ENCODE measurements around the gene CLEC18C.

DNA sequence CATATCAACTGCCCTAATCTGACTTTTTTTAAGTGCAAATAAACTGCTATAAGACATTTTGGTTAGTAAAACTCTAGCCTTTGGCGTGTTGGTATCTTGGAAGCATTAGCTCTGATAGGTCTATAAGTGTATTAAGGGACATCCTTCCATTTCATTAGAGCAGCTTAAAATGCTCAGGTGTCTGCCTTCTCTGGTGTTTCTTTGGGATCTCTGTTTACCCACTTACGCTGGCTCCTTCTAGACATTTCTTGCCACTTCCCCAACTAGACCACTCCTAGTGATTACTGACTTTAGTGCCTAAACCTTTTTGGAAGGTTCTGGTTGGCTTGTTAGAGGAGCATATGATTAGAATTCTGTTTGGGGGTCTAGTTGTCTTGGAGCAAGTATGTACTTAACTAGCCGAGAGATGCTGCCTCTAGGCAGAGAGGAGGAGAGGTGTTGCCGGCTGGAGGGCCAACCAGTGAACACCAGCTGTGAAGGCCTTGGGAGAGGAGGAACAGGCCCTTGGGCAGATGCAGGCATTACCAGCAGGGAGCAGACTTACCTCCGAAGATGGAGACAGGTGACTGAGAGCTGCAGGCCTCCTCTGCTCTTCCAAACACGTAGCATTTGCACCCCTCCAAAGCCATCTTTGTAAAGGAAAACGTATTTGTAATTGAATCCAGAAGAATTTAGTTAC lies 15.2 kb upstream of the CLEC18C start:
- no peak for TF ChIP-seq CTCF (conservative IDR thresholded peaks at IDR 0.05 in 1 of 2, IDR thresholded peaks at IDR 0.05 in 1 of 2; ENCODE audit: low read depth in 1 of 2, low read length in 2 of 2)
- TF ChIP-seq EZH2 (IDR thresholded peaks at IDR 0.05; ENCODE audit: low read length, missing control alignments), result no peak

Data from fibroblast of lung (primary cell).